Mucosa of descending colon (tissue), 3 donors: ENCODE measurements around the gene C14orf132. TPM values are rescaled to one million over a fixed set of nuclear protein-coding genes. Genes with fewer than 3 reads are reported as not detected.

ENCODE experiments used
- ATAC-seq: fragments of 200-7000 bp; cut with Tn5 transposase; one replicate; pipeline ENCODE4 v1.9.1; 2020; ENCODE audit warnings: mild to moderate bottlenecking, moderate library complexity
- DNase-seq, 3 donors: peaks; one replicate each; pipeline ENCODE4 v3.0.0-alpha.2; 2020
- H3K36me3 ChIP-seq: fragments of 200-600 bp; one replicate; pipeline ENCODE4 v1.8.0; 2021; ENCODE audit warnings: low read depth, mild to moderate bottlenecking
- H3K4me1 ChIP-seq: fragments of 200-600 bp; one replicate; pipeline ENCODE4 v1.8.0; 2021; ENCODE audit warnings: low read depth, mild to moderate bottlenecking
- H3K4me3 ChIP-seq: fragments of 200-600 bp; one replicate; pipeline ENCODE4 v1.8.0; 2021; ENCODE audit warnings: mild to moderate bottlenecking
- H3K9me3 ChIP-seq: fragments of 200-600 bp; one replicate; pipeline ENCODE4 v1.8.0; 2021; ENCODE audit warnings: mild to moderate bottlenecking
- intact Hi-C, 2 donors: fragments of 100-400 bp; cut with DNase I in 1 of 2; cut with micrococcal nuclease in 1 of 2; formaldehyde crosslinking; loops; one replicate each; pipeline versions ENCODE4 v1.11.0 to v1.11.1; 2022; cut with DNase I, micrococcal nuclease
- total RNA-seq, 3 donors: library from RNA; stranded (reverse); fragmentation: NEBNext Ultra II Directional in 2 of 3; extraction: Animal tissue kit (Norgen Biotek cat#: 25700) in 2 of 3; gene quantifications; one replicate each; pipeline versions ENCODE4 v1.2.1 to v1.2.4, GENCODE V29; 2021 to 2023
- TF ChIP-seq, protein P1 (sequence below): fragments of 200-600 bp; IDR thresholded peaks from one replicate; pipeline ENCODE4 v1.8.0; 2022; ENCODE audit warnings: antibody characterized with exemption, mild to moderate bottlenecking
- donor health status: DM: no; HTN: no; CAD: no; lungs with moderate emphysema.
- donor health status: DM: no; HTN: no; CAD: no.
- donor health status: DM: no; HTN: yes; CAD: no.

The C14orf132 gene
- total RNA-seq, 3 donors from 2014 or later = 1.8 to 21.8 (median 4.9) TPM

DNA sequence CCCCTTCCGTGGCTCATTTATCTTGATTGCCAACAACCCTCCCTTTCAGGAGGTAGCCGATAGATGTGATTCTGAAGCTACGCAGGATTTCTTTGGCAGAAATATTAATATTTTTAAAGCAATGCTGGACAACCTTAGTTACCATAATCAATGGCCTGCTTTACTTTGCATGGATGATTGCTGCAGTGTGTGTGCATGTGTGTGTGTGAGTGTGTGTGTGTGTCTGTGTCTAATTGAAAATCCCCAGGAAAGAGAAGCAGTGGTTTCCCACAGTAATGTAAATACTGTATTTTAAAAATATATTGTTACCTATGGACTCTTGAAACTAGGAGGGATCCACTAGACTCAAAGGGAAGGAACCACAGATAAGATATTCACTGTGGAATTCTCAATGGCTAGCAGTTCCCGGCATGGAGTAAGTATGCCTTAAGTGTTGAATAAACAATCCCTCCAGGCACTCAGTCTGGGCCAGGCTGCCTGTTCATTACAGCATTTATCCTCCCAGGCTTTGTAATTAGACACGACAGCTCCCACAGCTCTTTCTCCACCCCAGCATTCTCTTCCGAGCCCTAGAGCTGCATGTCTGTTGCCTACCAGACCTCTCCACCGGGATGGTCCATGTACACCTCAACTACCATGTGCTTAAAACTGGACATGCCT, 22.5 kb upstream of the C14orf132 start:
- Histone ChIP-seq H3K9me3 (peaks cover under 1% of the 10 kb centered on the region), H3K4me1 (no peaks in the 10 kb centered on the region), H3K4me3 (no peak overlapping the region), H3K36me3 (no peaks in the 10 kb centered on the region)
- TF ChIP-seq, protein P1, sequence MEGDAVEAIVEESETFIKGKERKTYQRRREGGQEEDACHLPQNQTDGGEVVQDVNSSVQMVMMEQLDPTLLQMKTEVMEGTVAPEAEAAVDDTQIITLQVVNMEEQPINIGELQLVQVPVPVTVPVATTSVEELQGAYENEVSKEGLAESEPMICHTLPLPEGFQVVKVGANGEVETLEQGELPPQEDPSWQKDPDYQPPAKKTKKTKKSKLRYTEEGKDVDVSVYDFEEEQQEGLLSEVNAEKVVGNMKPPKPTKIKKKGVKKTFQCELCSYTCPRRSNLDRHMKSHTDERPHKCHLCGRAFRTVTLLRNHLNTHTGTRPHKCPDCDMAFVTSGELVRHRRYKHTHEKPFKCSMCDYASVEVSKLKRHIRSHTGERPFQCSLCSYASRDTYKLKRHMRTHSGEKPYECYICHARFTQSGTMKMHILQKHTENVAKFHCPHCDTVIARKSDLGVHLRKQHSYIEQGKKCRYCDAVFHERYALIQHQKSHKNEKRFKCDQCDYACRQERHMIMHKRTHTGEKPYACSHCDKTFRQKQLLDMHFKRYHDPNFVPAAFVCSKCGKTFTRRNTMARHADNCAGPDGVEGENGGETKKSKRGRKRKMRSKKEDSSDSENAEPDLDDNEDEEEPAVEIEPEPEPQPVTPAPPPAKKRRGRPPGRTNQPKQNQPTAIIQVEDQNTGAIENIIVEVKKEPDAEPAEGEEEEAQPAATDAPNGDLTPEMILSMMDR = no peak
- DNase-seq = no peak
- ATAC-seq = no peak
- intact Hi-C loops = no loop called here

DNA sequence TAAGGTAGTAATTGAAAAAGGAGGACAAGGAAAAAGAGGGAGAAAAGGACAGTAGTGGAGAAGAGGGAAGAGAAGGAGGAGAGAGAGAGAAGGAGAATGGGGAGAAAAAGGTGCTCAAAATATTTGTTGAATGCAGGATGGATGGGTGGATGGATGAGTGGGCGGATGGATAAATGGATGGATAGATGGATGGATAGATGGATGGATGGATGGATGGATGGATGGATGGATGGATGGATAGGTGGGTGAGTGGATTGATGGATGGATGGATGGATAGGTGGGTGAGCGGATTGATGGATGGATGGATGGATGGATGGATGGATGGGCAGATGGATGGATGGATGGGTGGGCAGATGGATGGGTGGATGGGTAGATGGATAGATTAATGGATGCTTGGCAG, 21.3 kb upstream of the C14orf132 start:
- intact Hi-C loops = no loop called here
- ATAC-seq (no peak), DNase-seq (no peak)
- H3K9me3 ChIP-seq = no peaks in the 10 kb centered on the region
- TF ChIP-seq, protein P1 = no peak
- H3K36me3 ChIP-seq = no peaks in the 10 kb centered on the region
- no peak overlapping the region for H3K4me3 ChIP-seq
- no peaks in the 10 kb centered on the region for H3K4me1 ChIP-seq

DNA sequence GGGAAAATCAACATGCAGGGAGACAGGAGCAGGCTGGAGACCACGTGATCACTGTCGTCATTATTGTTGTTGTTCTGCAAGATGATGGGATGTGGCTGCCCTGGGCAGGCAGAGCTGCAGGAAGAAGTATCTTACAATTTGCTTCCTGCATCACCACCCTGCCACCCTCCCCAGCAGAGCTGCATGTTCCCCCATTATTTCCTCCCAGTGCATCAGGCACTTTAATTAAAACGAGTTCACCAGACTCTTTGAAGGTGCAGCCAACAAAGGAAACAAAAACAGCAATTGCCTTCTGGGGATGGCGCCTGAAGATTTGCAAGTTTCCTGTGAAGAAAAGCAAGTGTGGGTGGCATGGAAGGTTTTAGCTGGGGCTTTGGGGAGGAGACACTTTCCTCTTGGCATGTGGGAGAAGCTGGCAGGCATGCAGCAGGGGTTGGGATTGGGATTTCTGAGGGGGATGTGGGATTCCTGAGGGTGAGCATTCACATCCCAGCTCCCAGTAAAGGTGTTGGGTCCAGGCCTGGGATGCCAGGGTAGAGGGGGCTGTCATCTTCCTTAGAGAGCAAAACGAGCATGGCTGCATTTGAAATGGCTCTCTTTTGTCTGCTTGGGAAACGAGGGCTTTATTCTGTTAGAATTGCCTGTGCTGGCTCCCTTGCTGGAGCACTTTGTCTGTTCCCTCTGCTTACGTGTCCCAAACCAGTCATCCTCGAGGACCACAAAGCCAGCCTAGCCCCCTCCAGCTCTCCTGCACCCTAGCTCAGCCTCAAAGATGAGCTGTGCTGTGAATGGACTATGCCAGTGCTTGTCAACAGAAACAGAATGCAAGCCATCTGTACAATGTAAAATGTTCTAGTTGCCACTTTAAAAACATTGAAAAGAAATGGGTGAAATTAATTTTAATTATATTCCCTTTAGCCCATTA, 11.5 kb upstream of the C14orf132 start:
- ATAC-seq = no peak
- TF ChIP-seq, protein P1 = no peak
- no peak overlapping the region for H3K4me3 ChIP-seq
- no peaks in the 10 kb centered on the region for H3K36me3 ChIP-seq
- H3K9me3 ChIP-seq = no peaks in the 10 kb centered on the region
- no peak for DNase-seq
- intact Hi-C loops = no loop called here
- H3K4me1 ChIP-seq = no peaks in the 10 kb centered on the region

DNA sequence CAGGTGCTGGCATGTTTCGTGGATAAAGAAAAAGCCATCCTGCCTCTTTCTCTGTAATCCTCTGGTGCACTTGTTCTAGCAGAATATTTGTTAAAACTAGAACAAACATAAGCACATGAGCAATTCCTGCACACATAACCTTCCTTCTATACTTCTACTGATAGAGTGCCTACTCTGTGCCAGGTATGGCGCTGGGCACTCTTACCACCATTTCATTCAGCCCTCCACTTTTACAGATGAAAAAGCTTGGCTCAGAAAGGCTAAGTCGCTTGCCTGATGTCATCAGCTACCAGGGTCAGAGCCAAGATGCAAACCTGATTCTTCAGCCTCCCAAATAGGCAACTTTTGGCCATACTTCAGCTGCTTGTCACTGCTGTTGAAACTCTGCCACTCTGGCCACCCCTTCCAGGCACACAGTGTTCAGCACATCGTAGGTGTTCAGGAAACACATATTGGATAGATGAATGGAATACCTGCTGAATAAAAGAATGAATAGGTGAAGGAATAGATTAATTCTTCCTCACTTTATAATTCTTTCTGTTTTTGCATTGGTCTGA, 10.0 kb upstream of the C14orf132 start:
- Histone ChIP-seq H3K4me1 (no peaks in the 10 kb centered on the region), H3K36me3 (no peaks in the 10 kb centered on the region), H3K4me3 (no peak overlapping the region), H3K9me3 (no peaks in the 10 kb centered on the region)
- intact Hi-C loops = no loop called here
- DNase-seq = no peak
- TF ChIP-seq, protein P1 = no peak
- ATAC-seq = no peak

DNA sequence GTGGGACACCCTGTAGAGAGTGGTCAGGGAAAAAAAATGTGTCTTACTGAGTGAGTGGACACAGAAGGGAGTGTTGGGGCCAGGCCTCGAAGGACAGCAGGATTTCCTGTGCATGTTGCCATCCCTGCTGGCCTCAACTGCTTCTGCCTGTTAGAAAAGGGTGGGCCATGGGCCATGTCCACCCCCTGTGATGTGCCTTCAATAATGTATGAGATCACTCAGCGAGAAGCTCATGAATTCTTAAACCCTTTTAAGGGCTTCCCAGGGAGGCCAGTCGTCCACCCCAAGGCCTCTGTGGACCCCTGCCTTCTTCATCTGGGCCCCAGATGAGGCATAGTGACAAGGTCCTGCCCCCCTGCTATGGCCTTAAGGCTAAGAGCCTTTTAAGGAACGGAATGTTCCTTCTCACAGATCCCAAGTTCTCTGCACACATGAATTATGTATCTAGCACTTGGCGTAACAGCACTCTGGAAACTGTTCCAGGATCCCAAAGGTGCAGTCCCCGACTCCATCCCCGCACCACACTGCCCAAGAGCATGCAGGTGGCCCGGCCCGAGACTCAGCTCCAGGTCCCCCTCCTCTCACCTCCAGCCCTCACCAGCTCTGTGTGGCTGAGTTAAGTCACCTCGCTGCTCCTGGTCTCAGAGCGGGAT, 8.9 kb upstream of the C14orf132 start:
- DNase-seq = no peak
- intact Hi-C loops = no loop called here
- no peak for ATAC-seq
- Histone ChIP-seq H3K9me3 (no peaks in the 10 kb centered on the region), H3K36me3 (no peaks in the 10 kb centered on the region), H3K4me3 (no peak overlapping the region), H3K4me1 (no peaks in the 10 kb centered on the region)
- TF ChIP-seq, protein P1 = no peak
